Vagina (tissue), 2 donors: Measurements from ENCODE around the gene HOXA6. TPM values are rescaled to one million over a fixed set of nuclear protein-coding genes. Genes with fewer than 3 reads are reported as not detected.

Experiments
- DNase-seq, 2 donors: peaks; one replicate each; pipeline ENCODE4 v3.0.0-alpha.2; 2017; ENCODE audit errors: extremely low spot score in 2 of 2
- H3K27ac ChIP-seq: fragments of 200-600 bp; sonication (generic); one replicate; pipeline ENCODE4 v1.5.1; 2019
- H3K27me3 ChIP-seq: fragments of 200-600 bp; sonication (generic); one replicate; pipeline ENCODE4 v1.5.1; 2019
- H3K36me3 ChIP-seq, 2 donors: fragments of 200-600 bp; sonication (generic); one replicate each; pipeline ENCODE4 v1.5.1; 2017 to 2019
- H3K4me1 ChIP-seq: fragments of 200-600 bp; sonication (generic); one replicate; pipeline ENCODE4 v1.5.1; 2019
- H3K4me3 ChIP-seq, 2 donors: fragments of 200-600 bp; sonication (generic); 1 replicate in 1 of 2; 2 replicates in 1 of 2; pipeline ENCODE4 v1.5.1; 2016 to 2019
- H3K9me3 ChIP-seq: fragments of 200-600 bp; sonication (generic); one replicate; pipeline ENCODE4 v1.5.1; 2019
- POLR2A ChIP-seq, 2 donors: fragments of 450-650 bp; IDR thresholded peaks; one replicate each; pipeline ENCODE4 v1.6.1; 2017; ENCODE audit warnings: antibody characterized with exemption in 2 of 2, mild to moderate bottlenecking in 2 of 2, moderate library complexity in 2 of 2
- POLR2AphosphoS5 ChIP-seq, 2 donors: sonication (generic); formaldehyde crosslinking; IDR thresholded peaks; one replicate each; pipeline ENCODE4 v1.9.0; 2017; ENCODE audit warnings: antibody characterized with exemption in 2 of 2, mild to moderate bottlenecking in 2 of 2, low read depth in 1 of 2; ENCODE audit not compliant: insufficient read depth in 1 of 2
- intact Hi-C: fragments of 100-400 bp; cut with DNase I; formaldehyde crosslinking; loops from one replicate; pipeline ENCODE4 v1.15.1; 2023
- total RNA-seq: library from RNA; depleted of rRNA; stranded (reverse); fragments of >200 nt; gene quantifications from one replicate; pipeline ENCODE4 v1.2.3, GENCODE V29; 2016
- TF ChIP-seq, protein P1 (sequence below), 3 experiments: fragments of 450-650 bp in 2 of 3; fragments of 200-600 bp in 1 of 3; sonication (generic) in 1 of 3; IDR thresholded peaks; one replicate each; pipeline ENCODE4 v1.5.1; 2017 to 2019; ENCODE audit warnings: antibody characterized with exemption in 3 of 3, mild to moderate bottlenecking in 2 of 3, moderate library complexity in 2 of 3

HOXA6 gene
- total RNA-seq, 1 donor from 2014 or later, result 1.7 TPM

DNA sequence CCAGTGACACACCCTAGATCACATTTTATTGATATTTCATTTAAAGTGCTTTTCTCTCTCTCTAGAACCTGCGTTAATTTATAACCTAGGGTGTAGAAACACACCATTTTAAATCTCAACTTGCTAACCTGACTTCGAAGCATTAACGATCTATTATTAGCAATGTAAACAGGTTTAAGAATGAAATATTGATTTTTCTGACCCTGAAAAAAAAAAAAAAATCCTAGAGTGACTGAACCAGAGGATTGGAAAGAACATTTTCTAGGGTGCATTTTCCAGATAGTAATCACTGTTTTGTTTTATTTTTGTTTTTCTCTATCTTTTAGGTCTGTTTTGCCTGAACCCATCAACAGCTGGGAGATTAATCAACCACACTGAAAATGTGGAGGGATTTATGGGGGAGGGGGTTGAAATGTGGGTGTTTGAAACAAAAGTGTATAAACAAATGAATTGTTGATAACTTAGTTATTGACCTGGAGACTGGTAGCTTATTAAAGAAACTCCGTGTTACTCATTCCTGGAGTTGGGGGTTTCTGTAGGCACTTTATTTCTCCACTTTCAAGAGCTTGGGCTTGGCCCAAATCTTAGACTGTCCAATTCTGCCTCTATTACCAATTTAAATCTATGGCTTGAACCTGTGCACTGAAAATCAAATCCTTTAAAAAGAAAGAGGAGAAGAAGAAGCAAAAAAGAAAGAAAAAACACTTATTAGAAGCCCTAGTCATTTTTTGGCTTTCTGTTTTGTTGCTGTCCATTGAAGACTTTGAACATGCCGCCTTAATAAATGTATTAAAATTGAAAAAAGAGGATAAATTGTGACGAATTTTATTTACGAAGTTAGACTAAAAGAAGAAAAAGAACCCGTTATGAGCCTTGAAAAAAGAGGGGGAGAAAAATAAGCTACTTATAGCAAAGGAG, 47.9 kb downstream of the HOXA6 start:
- DNase-seq, result no peak
- intact Hi-C loops, result no loop called here
- TF ChIP-seq POLR2A (IDR thresholded peaks at IDR 0.05) (no peak), POLR2AphosphoS5 (IDR thresholded peaks at IDR 0.05; ENCODE audit: insufficient read depth in 1 of 2, low read depth in 1 of 2) (no peak)
- TF ChIP-seq, protein P1, sequence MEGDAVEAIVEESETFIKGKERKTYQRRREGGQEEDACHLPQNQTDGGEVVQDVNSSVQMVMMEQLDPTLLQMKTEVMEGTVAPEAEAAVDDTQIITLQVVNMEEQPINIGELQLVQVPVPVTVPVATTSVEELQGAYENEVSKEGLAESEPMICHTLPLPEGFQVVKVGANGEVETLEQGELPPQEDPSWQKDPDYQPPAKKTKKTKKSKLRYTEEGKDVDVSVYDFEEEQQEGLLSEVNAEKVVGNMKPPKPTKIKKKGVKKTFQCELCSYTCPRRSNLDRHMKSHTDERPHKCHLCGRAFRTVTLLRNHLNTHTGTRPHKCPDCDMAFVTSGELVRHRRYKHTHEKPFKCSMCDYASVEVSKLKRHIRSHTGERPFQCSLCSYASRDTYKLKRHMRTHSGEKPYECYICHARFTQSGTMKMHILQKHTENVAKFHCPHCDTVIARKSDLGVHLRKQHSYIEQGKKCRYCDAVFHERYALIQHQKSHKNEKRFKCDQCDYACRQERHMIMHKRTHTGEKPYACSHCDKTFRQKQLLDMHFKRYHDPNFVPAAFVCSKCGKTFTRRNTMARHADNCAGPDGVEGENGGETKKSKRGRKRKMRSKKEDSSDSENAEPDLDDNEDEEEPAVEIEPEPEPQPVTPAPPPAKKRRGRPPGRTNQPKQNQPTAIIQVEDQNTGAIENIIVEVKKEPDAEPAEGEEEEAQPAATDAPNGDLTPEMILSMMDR (IDR thresholded peaks at IDR 0.05), result no peak
- Histone ChIP-seq H3K36me3 (no peaks in the 10 kb centered on the region), H3K27ac (no peak overlapping the region), H3K4me1 (peaks cover 41% of the 10 kb centered on the region), H3K27me3 (no peaks in the 10 kb centered on the region), H3K4me3 (no peak overlapping the region), H3K9me3 (no peaks in the 10 kb centered on the region)

GRCh38 chr7:27098578-27099451, 48.8 kb downstream of the HOXA6 start:
- no peak for DNase-seq
- Histone ChIP-seq H3K4me1 (peaks cover 41% of the 10 kb centered on the region), H3K9me3 (no peaks in the 10 kb centered on the region), H3K36me3 (no peaks in the 10 kb centered on the region), H3K27ac (no peak overlapping the region), H3K27me3 (no peaks in the 10 kb centered on the region), H3K4me3 (peak overlapping the region; percentile 20 to 24)
- intact Hi-C loops, result no loop called here
- peak; percentile 47 to 70 for TF ChIP-seq POLR2AphosphoS5 (IDR thresholded peaks at IDR 0.05; ENCODE audit: insufficient read depth in 1 of 2, low read depth in 1 of 2)
- no peak for TF ChIP-seq POLR2A (IDR thresholded peaks at IDR 0.05)
- TF ChIP-seq, protein P1 (IDR thresholded peaks at IDR 0.05), result no peak

GRCh38 chr7:27097686-27098577, 49.6 kb downstream of the HOXA6 start:
- H3K9me3 ChIP-seq, result no peaks in the 10 kb centered on the region
- H3K4me3 ChIP-seq, result peak overlapping the region; percentile 20 to 24
- H3K4me1 ChIP-seq, result peaks cover 41% of the 10 kb centered on the region
- TF ChIP-seq POLR2AphosphoS5 (IDR thresholded peaks at IDR 0.05; ENCODE audit: insufficient read depth in 1 of 2, low read depth in 1 of 2) (no peak), POLR2A (IDR thresholded peaks at IDR 0.05) (no peak)
- TF ChIP-seq, protein P1 (IDR thresholded peaks at IDR 0.05), result no peak
- H3K36me3 ChIP-seq, result no peaks in the 10 kb centered on the region
- intact Hi-C loops, result no loop called here
- H3K27me3 ChIP-seq, result no peaks in the 10 kb centered on the region
- H3K27ac ChIP-seq, result no peak overlapping the region
- DNase-seq, result no peak

- DNase-seq, result no peak
- Histone ChIP-seq H3K4me1 (peaks cover 41% of the 10 kb centered on the region), H3K4me3 (peak overlapping the region; percentile 66 to 72), H3K9me3 (no peaks in the 10 kb centered on the region), H3K27me3 (no peaks in the 10 kb centered on the region), H3K36me3 (no peaks in the 10 kb centered on the region), H3K27ac (peak overlapping the region; percentile 75)
- TF ChIP-seq, protein P1 (IDR thresholded peaks at IDR 0.05), result no peak
- no peak for TF ChIP-seq POLR2AphosphoS5 (IDR thresholded peaks at IDR 0.05; ENCODE audit: insufficient read depth in 1 of 2, low read depth in 1 of 2)
- no peak for TF ChIP-seq POLR2A (IDR thresholded peaks at IDR 0.05)
- intact Hi-C loops, result no loop called here
Observed at GRCh38 chr7:27096768-27097514, 50.6 kb downstream of the HOXA6 start.
